Measurements from ENCODE around the gene MSANTD1. TPM values are rescaled to one million over a fixed set of nuclear protein-coding genes. Genes with fewer than 3 reads are reported as not detected.

Gene MSANTD1
- total RNA-seq, 1 experiment from 2014 or later: 0.71 TPM

GRCh38 chr4:3253808-3254207, 4.8 kb downstream of the MSANTD1 start:
- POLR2A ChIA-PET: no interaction called here
- no peak overlapping the region for H3K27ac ChIP-seq (ENCODE audit: low read depth, low read length)
- no peaks in the 10 kb centered on the region for H4K20me1 ChIP-seq (ENCODE audit: insufficient read depth)
- no peaks in the 10 kb centered on the region for H3K4me1 ChIP-seq (ENCODE audit: control insufficient read depth in 1 of 2, insufficient read depth in 2 of 2, low read length in 2 of 2)
- TF ChIP-seq EZH2phosphoT487 (IDR thresholded peaks at IDR 0.05; ENCODE audit: borderline replicate concordance): no peak
- no peak for TF ChIP-seq ATF3 (IDR thresholded peaks at IDR 0.05)
- TF ChIP-seq CTCF (IDR thresholded peaks at IDR 0.05 in 2 of 3, conservative IDR thresholded peaks at IDR 0.05 in 1 of 3; ENCODE audit: borderline replicate concordance in 1 of 3, insufficient read depth in 1 of 3, low read depth in 2 of 3, low read length in 2 of 3): no peak
- TF ChIP-seq POLR2AphosphoS5 (IDR thresholded peaks at IDR 0.05; ENCODE audit: low read depth, low read length): no peak
- no peak for TF ChIP-seq RAD21 (IDR thresholded peaks at IDR 0.05; ENCODE audit: low read depth)
- no peak for TF ChIP-seq ZFX (IDR thresholded peaks at IDR 0.05)
- no peak for TF ChIP-seq SRF (IDR thresholded peaks at IDR 0.05; ENCODE audit: low read depth)
- TF ChIP-seq SP1 (IDR thresholded peaks at IDR 0.05; ENCODE audit: low read depth): no peak
- TF ChIP-seq CBX3 (IDR thresholded peaks at IDR 0.05; ENCODE audit: low read depth): no peak
- no peak for TF ChIP-seq CEBPB (IDR thresholded peaks at IDR 0.05; ENCODE audit: low read depth)
- TF ChIP-seq ZNF274 (IDR thresholded peaks at IDR 0.05; ENCODE audit: low read depth, low read length): no peak
- ATAC-seq: no peak
- no peak for DNase-seq (ENCODE audit: low read depth, low spot score)
- no peaks in the 10 kb centered on the region for H3K9me2 ChIP-seq (ENCODE audit: insufficient read depth)
- CTCF ChIA-PET: no interaction called here
- no peak overlapping the region for H3K4me3 ChIP-seq (replicated peaks in 1 of 2; ENCODE audit: low read depth in 1 of 2, low read length in 2 of 2)
- no peak overlapping the region for H3K9ac ChIP-seq (ENCODE audit: low read length)
- intact Hi-C loops (cut with micrococcal nuclease): no loop called here
- H3K9me3 ChIP-seq (ENCODE audit: control insufficient read depth in 1 of 2, insufficient read depth in 1 of 2, low read depth in 1 of 2, low read length in 2 of 2): no peaks in the 10 kb centered on the region
- H3K79me2 ChIP-seq (ENCODE audit: insufficient read depth, low read length): no peaks in the 10 kb centered on the region
- H2AFZ ChIP-seq (ENCODE audit: low read depth, low read length, poor library complexity, severe bottlenecking): no peak overlapping the region
- RAD21 ChIA-PET (ENCODE audit: low non-redundant PET in 1 of 2, low total read pairs in 2 of 2, uncharacterized antibody in 2 of 2, unreplicated experiment in 2 of 2): no interaction called here
- no peaks in the 10 kb centered on the region for H3K27me3 ChIP-seq (ENCODE audit: insufficient read depth, low read length)
- H3K4me2 ChIP-seq (ENCODE audit: low read length): no peak overlapping the region
- no TSS peak for BruUV-seq (replicated peaks)
- no peaks in the 10 kb centered on the region for H3K36me3 ChIP-seq (ENCODE audit: control insufficient read depth in 1 of 2, insufficient read depth in 2 of 2, low read length in 2 of 2)

All from HCT116 (cell line).